T-helper 9 cell (primary cell): ENCODE measurements around the gene SYNGAP1.
A peak's percentile ranks its signal among the peaks of the same experiment; 100 is the strongest.

Experiments
- DNase-seq: peaks from one replicate; pipeline ENCODE4 v3.0.0-alpha.2; 2020

Gene SYNGAP1

DNA sequence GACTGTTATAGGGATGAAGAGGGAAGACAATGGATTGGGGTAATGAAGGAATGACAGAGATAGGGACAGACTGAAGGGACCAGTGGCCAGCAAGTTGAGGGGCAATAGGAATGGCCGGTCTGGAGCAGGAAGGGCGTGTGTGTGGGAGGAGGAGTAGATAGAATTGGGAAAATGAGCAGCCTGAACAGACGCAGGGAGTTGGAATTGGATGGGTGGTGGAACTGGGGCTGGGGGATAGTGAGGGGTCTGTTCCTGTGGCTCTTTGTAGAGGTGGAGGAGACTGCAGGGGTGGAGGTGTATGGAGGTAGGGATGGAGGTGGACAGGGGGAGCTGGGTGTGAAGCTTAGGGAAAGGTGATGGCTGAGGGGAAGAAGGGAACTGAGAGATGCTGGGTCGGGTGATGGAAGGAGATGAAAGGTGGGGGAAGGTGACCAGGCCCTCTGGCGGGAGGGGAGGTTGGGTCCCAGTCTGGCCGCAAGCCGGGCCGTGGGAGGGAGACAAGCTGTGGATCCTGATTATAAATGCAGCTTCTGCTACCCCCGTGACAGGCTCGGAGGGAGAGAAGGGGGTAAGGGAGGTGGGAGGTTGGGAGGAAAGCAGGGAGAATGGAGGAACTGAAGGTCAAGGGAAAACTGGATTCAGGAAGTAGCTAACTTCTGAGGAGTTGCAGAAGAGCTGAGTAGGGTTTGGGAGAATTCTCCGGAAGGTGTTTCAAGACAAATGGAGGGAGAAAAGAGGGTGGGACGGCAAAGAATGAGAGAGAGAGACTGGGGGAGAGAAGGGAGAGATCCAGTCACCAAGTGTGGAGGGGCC, 5.2 kb downstream of the SYNGAP1 start:
- DNase-seq: no peak

- DNase-seq: peak; percentile 81
These were observed 6.1 kb downstream of the SYNGAP1 start for GRCh38 chr6:33425668-33426577.

- DNase-seq: peak; percentile 46
These were observed 7.0 kb downstream of the SYNGAP1 start for GRCh38 chr6:33426590-33427511.

DNA sequence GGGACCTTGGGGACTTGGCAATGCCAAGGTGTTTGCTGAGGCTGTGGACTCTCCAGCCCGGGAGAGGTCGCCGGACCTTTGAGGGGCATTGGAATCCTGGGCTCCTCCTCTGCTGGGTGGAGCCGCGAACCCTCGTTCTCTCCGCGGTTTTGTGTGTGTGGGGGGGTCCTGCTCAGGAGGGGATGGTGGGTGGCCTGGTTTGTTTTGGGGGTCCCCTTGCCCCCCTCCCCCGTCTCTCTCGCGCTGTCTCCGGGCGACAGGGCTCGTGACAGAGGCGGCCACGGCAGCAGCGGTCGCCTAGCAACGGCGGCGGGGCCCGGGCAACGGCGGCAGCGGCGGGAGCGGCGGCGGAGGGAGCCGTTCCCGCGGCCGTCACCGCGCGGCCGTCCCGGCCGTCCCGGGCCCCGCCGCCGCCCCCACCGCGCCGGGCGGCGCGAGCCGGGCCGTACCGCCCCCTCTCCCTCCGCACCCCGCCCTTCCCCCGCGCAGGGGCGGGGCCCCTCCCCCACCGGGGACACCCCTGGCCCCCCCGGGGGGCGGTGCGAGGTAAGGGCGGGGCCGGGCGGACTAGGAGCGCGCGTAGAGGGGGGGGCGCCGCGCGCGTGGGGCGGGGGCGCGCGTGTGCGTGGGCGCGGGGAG, 7.8 kb downstream of the SYNGAP1 start:
- peak; percentile 65 for DNase-seq

DNA sequence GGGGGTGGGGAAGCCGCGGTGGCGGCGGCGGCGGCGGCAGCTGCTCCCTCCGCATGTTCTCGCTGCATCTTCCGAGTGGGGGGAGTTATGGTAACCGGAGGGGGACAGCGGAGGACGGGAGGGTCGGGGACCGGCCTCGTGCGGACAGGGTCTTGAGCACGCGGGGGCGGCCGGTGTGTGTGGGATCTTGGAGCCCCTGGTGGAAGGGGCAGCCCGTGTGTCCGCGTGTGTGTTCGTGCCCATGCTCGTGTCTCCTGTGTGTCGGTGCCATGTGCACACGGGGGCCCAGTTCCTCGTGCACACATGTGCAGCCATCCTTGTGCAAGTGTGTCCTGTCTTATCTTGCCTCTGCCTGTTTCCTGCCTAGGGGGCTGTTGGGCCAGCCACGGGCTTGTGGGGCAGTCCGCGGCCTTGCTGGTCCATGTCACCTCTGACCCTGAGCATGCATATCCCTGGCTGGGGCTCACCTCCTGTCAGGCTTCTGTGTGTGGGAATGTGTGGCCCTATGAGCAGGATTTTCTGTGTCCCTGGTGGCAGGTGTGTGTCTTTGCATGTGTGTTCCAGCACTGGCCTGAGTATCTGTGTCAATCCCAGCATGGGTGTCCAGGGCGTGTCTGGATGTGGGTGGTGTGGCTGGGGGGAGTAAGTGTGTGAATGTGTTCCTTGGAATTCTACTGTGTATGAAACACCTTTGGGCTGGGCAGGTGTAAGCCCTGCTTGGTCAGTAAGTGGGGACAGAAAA, 8.5 kb downstream of the SYNGAP1 start:
- DNase-seq: no peak

DNA sequence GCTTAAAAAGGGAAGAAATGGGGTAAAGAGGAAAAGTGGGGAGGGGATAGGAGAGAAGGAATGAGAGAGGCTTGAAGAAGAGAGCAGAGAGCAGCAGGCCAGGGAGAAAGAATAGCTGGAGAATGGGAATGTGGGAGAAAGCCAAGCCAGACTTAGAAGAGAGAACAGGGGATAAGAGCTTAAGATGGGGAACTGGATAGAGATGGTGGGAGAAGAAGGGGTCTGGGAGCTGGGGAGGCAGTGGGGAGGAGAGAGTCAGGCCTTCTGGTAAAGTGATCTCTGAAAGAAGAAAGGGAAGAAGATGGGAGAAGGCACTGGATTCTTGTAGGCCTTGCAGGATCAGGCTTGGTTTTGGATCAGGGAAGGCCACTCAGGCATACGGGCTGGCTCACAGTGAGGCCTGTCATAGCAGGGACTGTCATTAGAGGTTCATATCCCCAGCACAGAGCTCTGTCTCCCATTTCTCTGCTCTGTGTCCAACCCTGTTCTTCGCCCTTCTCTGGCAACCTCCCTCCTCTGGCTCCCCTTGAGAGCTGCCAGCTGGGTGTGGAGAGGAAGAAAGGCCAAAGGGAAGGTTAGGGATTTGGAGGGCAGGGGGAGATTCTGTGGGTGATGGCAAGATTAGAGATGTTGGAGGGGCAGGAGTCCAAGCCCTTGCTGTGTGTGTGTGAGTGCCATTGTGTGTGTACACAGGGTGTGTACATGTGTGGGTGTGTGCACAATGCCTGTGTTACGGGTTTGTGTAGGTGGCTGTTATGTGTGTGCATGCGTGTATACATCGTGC, 9.3 kb downstream of the SYNGAP1 start:
- no peak for DNase-seq

DNA sequence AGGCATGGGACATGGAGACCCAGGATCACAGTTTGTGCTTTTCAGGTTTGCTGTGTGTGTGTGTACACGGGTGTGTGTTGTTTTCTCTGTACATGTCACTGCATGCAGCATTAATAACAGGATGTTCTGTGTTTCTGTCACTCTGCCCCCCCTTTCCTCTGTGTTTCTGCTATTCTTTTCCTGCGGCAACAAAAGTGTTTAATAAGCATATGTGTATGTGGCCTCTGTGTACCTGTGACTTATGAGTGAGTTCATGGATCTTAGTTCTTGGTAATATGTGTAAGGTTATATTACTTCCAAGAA, 9.8 kb downstream of the SYNGAP1 start:
- DNase-seq: no peak

DNA sequence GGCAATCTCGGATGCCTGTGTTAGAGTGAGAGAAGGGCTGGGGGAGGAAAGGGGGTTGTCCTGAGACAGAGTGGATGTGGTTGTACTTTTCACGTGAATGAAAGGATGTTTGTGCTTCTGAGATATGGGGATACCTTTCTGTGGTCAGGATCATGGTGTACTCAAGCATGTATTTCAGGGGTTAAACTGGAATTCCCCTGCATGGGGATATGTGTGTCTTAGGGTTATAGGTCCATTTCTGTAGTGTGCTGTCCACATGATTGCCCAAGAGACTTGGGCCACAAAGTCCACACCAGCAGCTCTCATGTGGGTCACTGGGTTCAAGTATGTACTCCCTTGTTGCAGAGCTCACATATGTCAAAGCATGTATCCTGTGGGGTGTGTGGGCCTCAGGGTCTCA, 10.5 kb downstream of the SYNGAP1 start:
- DNase-seq: no peak

DNA sequence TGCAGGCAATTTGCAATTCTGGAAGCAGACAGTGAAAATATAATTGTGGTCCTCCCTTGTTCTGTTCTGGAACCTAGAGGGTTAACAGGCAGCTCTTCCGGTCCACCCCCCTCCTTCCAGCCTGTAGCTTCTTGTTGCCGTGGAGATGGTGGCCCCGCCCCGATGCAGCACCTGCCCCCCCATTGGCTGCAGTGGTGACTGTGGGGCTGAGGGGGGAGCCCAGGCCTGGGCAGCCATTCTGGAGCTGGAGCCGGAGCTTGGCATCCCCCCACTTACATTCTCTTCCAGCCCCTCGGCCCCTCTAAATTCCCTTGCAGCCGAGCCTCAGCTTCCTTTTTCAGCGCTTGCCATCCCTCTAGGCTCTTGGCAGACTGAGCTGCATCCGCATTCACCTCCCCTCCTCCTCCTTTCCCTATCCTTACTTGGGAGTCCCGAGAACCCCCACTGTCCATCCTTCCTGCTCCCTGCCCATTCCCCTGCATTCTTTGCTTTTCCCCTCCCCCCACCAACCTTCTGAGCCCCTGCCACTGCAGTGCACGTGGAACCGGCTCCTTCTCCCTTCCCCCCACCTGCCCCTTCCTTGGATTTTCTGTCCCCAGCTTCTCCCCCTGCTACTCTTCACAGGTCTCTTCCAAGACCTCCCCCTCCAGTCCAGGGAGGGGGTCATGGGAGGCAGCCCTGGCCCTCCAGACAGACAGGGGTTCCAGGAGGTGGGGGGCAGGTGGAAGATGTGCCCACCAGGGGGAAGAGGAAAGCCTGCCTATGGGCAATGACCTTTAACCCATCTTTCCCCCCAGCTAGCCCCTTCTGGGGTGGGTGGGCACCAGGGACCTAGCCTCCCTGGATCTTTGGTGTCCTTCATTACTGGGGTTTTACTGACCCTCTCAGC, 11.4 kb downstream of the SYNGAP1 start:
- DNase-seq: peak; percentile 73

DNA sequence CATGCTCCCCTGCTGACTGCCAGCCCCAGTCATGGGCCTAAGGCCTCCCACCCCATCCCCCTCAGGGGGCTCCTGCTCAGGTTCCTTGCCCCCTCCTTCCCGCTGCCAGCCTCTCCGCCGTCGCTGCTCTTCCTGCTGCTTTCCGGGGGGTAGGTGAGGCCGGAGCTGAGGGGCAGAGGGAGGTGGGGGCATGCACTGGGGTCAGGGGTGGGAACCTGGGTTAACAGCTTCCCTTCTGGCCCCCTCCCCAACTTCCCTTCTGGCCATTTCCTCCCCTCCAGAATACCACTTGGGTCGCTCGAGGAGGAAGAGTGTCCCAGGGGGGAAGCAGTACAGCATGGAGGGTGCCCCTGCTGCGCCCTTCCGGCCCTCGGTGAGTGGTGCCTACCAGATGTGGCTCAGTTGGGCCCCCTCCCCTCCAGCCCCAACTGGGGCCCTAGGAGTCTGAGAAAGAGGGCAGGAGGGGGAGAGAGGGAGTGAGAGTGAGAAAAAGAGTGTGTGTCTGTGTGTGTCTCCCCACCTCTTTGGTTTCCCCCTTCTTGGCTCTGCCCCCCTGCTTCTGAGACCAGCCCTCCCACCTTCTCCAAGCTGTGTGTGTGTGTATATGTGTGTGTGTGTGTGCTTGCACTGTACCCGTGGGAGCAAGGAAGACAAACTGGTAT, 12.1 kb downstream of the SYNGAP1 start:
- no peak for DNase-seq

- no peak for DNase-seq
These were observed 12.7 kb downstream of the SYNGAP1 start for GRCh38 chr6:33432546-33432945.

DNA sequence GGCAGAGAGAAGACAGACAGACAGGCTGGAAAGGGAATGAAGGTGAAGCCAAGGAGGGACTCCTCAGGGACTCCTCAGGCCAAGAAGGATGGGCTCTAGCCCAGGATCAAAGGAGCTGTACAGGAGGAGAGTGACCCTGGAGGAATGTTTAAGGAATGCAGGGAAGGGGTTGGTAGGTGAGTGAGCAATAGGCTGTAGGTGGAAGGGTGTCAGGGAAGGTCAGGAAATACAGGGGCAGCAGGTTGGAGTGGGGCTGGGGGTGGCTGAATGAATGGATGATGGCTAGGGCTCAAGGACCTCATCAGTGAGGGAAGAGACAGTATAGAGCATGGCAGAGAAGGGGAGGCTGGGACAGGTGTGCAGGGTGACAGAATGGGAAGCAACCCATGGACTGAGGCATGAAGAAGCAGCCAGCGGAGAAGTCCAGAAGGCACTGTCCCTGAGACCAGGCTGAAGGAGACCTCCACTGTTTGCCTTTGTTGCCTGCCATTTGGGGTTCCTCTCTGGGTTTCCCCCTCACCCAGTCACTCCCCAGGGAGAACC, 13.2 kb downstream of the SYNGAP1 start:
- DNase-seq: no peak

- DNase-seq: no peak
These were observed 13.8 kb downstream of the SYNGAP1 start for GRCh38 chr6:33433544-33434191.

GRCh38 chr6:33434961-33435360, 15.1 kb downstream of the SYNGAP1 start:
- no peak for DNase-seq

DNA sequence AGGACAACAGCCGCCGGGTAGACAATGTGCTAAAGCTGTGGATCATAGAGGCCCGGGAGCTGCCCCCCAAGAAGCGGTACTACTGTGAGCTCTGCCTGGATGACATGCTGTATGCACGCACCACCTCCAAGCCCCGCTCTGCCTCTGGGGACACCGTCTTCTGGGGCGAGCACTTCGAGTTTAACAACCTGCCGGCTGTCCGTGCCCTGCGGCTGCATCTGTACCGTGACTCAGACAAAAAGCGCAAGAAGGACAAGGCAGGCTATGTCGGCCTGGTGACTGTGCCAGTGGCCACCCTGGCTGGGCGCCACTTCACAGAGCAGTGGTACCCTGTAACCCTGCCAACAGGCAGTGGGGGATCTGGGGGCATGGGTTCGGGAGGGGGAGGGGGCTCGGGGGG, 17.8 kb downstream of the SYNGAP1 start:
- DNase-seq: no peak

- DNase-seq: no peak
These were observed 19.2 kb downstream of the SYNGAP1 start for GRCh38 chr6:33438978-33439594.

GRCh38 chr6:33439956-33440648, 20.2 kb downstream of the SYNGAP1 start:
- DNase-seq: no peak
